ENCODE results near the gene DPP7.

- TF ChIP-seq CTCF (IDR thresholded peaks at IDR 0.05; ENCODE audit: poor library complexity) (no peak), EZH2phosphoT487 (IDR thresholded peaks at IDR 0.05; ENCODE audit: low read depth, severe bottlenecking, unreplicated experiment) (no peak)
Observed at GRCh38 chr9:137110911-137111787, 3.4 kb downstream of the DPP7 start.

Data from hepatocyte (in vitro differentiated cells).